Neuronal stem cell (in vitro differentiated cells): ENCODE measurements around the gene MASP1.

Experiments
- DNase-seq: peaks from one replicate; pipeline ENCODE4 v3.0.0-alpha.2; 2013; ENCODE audit warnings: low spot score
- H2AFZ ChIP-seq: one replicate; pipeline ENCODE4 v1.6.1; 2013; ENCODE audit warnings: mild to moderate bottlenecking, low read length, inconsistent platforms
- H2AK5ac ChIP-seq: 2 replicates; pipeline ENCODE4 v1.6.1; 2013; ENCODE audit warnings: low read depth, mild to moderate bottlenecking, inconsistent platforms, low read length, moderate library complexity, mixed read lengths
- H2BK120ac ChIP-seq: 2 replicates; pipeline ENCODE4 v1.6.1; 2013; ENCODE audit warnings: low read depth, mild to moderate bottlenecking, inconsistent platforms, low read length, moderate library complexity, mixed read lengths
- H2BK12ac ChIP-seq: one replicate; pipeline ENCODE4 v1.6.1; 2013; ENCODE audit warnings: low read length, inconsistent platforms
- H2BK15ac ChIP-seq: 2 replicates; pipeline ENCODE4 v1.6.1; 2013; ENCODE audit warnings: mild to moderate bottlenecking, low read length, inconsistent platforms, mixed read lengths
- H2BK5ac ChIP-seq: one replicate; pipeline ENCODE4 v1.6.1; 2013; ENCODE audit warnings: inconsistent platforms, mild to moderate bottlenecking, low read length, moderate library complexity
- H3K14ac ChIP-seq: one replicate; pipeline ENCODE4 v1.6.1; 2013; ENCODE audit warnings: low read length, inconsistent platforms
- H3K18ac ChIP-seq: 2 replicates; pipeline ENCODE4 v1.6.1; 2013; ENCODE audit warnings: low read length, inconsistent platforms
- H3K23ac ChIP-seq: 2 replicates; pipeline ENCODE4 v1.6.1; 2013; ENCODE audit warnings: low read depth, mild to moderate bottlenecking, mixed read lengths, low read length, inconsistent platforms; ENCODE audit not compliant: poor library complexity
- H3K27ac ChIP-seq: replicated peaks from 3 replicates; pipeline ENCODE4 v1.5.1; 2013; ENCODE audit warnings: low read length, inconsistent platforms
- H3K27me3 ChIP-seq, 3 experiments: 2 replicates each; pipeline ENCODE4 v1.6.1; 2013; ENCODE audit warnings: low read length in 3 of 3, mild to moderate bottlenecking in 2 of 3, inconsistent platforms in 1 of 3, low read depth in 1 of 3, mixed read lengths in 1 of 3, moderate library complexity in 1 of 3; ENCODE audit not compliant: control insufficient read depth in 3 of 3, insufficient read depth in 3 of 3
- H3K36me3 ChIP-seq, 2 donors: replicated peaks in 1 of 2; 2 replicates each; pipeline ENCODE4 v1.6.1; 2013; ENCODE audit warnings: low read length in 2 of 2; ENCODE audit not compliant: control insufficient read depth in 2 of 2, insufficient read depth in 2 of 2
- H3K4ac ChIP-seq: 2 replicates; pipeline ENCODE4 v1.6.1; 2013; ENCODE audit warnings: inconsistent platforms, mild to moderate bottlenecking, low read length, moderate library complexity
- H3K4me1 ChIP-seq, 2 donors: 1 replicate in 1 of 2; 2 replicates in 1 of 2; pipeline ENCODE4 v1.6.1; 2013; ENCODE audit warnings: low read length in 2 of 2, low read depth in 1 of 2; ENCODE audit not compliant: control insufficient read depth in 2 of 2, insufficient read depth in 1 of 2
- H3K4me2 ChIP-seq: one replicate; pipeline ENCODE4 v1.6.1; 2013; ENCODE audit warnings: mild to moderate bottlenecking, low read length, inconsistent platforms; ENCODE audit not compliant: insufficient read depth, poor library complexity, severe bottlenecking
- H3K4me3 ChIP-seq, 2 donors: 2 replicates each; pipeline ENCODE4 v1.5.1; 2013; ENCODE audit warnings: low read length in 2 of 2, mild to moderate bottlenecking in 2 of 2, inconsistent platforms in 1 of 2, moderate library complexity in 1 of 2
- H3K79me1 ChIP-seq: one replicate; pipeline ENCODE4 v1.6.1; 2013; ENCODE audit warnings: low read depth, mild to moderate bottlenecking, inconsistent platforms, low read length, moderate library complexity
- H3K9ac ChIP-seq: one replicate; pipeline ENCODE4 v1.6.1; 2013; ENCODE audit warnings: mild to moderate bottlenecking, low read depth, low read length, inconsistent platforms; ENCODE audit not compliant: poor library complexity
- H3K9me3 ChIP-seq, 2 donors: replicated peaks in 1 of 2; 2 replicates each; pipeline versions ENCODE3 to v1.6.1; 2013; ENCODE audit warnings: low read length in 2 of 2, mild to moderate bottlenecking in 2 of 2, inconsistent platforms in 1 of 2, low read depth in 1 of 2, mixed read lengths in 1 of 2, moderate library complexity in 1 of 2; ENCODE audit not compliant: control insufficient read depth in 2 of 2, insufficient read depth in 1 of 2
- H4K8ac ChIP-seq: one replicate; pipeline ENCODE4 v1.6.1; 2013; ENCODE audit warnings: low read depth, mild to moderate bottlenecking, inconsistent platforms, low read length, moderate library complexity
- H4K91ac ChIP-seq: one replicate; pipeline ENCODE4 v1.6.1; 2013; ENCODE audit warnings: low read length, low read depth, mild to moderate bottlenecking, inconsistent platforms; ENCODE audit not compliant: poor library complexity
- WGBS, 2 donors: extraction: QIAGEN DNeasy Blood & Tissue Kit; methylation state at CpG; one replicate each; pipeline ENCODE4 v1.1.7; 2013; ENCODE audit warnings: missing lambda C conversion rate in 2 of 2, mixed read lengths in 1 of 2; ENCODE audit not compliant: insufficient read length in 2 of 2, insufficient replicate concordance in 1 of 2; ENCODE audit errors: extremely low coverage in 2 of 2; 5-methylcytosine and 5-hydroxymethylcytosine counted together

The MASP1 gene

GRCh38 chr3:187266691-187267090 lies 24.8 kb downstream of the MASP1 start:
- H2BK5ac ChIP-seq, result no peak overlapping the region
- no CpG with 5 or more reads among the region's 1 CpG for WGBS, 2 donors
- peaks cover 0 to 3% of the 10 kb centered on the region in 2 donors for H3K9me3 ChIP-seq
- no peak overlapping the region for H4K8ac ChIP-seq
- H3K27me3 ChIP-seq, result no peaks in the 10 kb centered on the region
- H3K27ac ChIP-seq, result no peak overlapping the region
- DNase-seq, result no peak
- no peak overlapping the region for H2BK15ac ChIP-seq
- no peaks in the 10 kb centered on the region for H3K36me3 ChIP-seq
- no peaks in the 10 kb centered on the region for H3K79me1 ChIP-seq
- H2AFZ ChIP-seq, result no peak overlapping the region
- no peak overlapping the region for H2AK5ac ChIP-seq
- no peak overlapping the region for H3K14ac ChIP-seq
- H3K23ac ChIP-seq, result no peak overlapping the region
- H3K4me2 ChIP-seq, result no peak overlapping the region
- no peak overlapping the region for H3K9ac ChIP-seq
- H3K4me3 ChIP-seq, result no peak overlapping the region
- H4K91ac ChIP-seq, result no peak overlapping the region
- no peak overlapping the region for H2BK120ac ChIP-seq
- no peak overlapping the region for H3K4ac ChIP-seq
- H3K4me1 ChIP-seq, result peaks cover 0 to 3% of the 10 kb centered on the region in 2 donors
- no peak overlapping the region for H2BK12ac ChIP-seq
- no peak overlapping the region for H3K18ac ChIP-seq

- Histone ChIP-seq H3K23ac (no peak overlapping the region), H3K4ac (no peak overlapping the region), H3K4me2 (no peak overlapping the region), H4K8ac (no peak overlapping the region), H3K18ac (no peak overlapping the region), H2AK5ac (no peak overlapping the region), H3K4me1 (peaks cover 0 to 3% of the 10 kb centered on the region in 2 donors), H4K91ac (no peak overlapping the region), H2BK5ac (no peak overlapping the region), H2BK15ac (no peak overlapping the region), H2BK12ac (no peak overlapping the region), H2AFZ (no peak overlapping the region), H3K9ac (no peak overlapping the region), H3K36me3 (no peaks in the 10 kb centered on the region), H3K27ac (no peak overlapping the region), H3K14ac (no peak overlapping the region), H3K9me3 (peaks cover 0 to 3% of the 10 kb centered on the region in 2 donors), H3K27me3 (no peaks in the 10 kb centered on the region), H2BK120ac (no peak overlapping the region), H3K4me3 (no peak overlapping the region), H3K79me1 (no peaks in the 10 kb centered on the region)
- WGBS, 2 donors, result no CpG with 5 or more reads among the region's 2 CpGs
- no peak for DNase-seq
Measured at GRCh38 chr3:187265461-187265955, 26.0 kb downstream of the MASP1 start.

GRCh38 chr3:187264911-187265310 lies 26.6 kb downstream of the MASP1 start:
- Histone ChIP-seq H3K4me2 (no peak overlapping the region), H2BK5ac (no peak overlapping the region), H3K9me3 (peaks cover 0 to 3% of the 10 kb centered on the region in 2 donors), H2BK12ac (no peak overlapping the region), H3K23ac (no peak overlapping the region), H2BK15ac (no peak overlapping the region), H3K4me3 (no peak overlapping the region), H3K36me3 (no peaks in the 10 kb centered on the region), H3K79me1 (no peaks in the 10 kb centered on the region), H3K27ac (no peak overlapping the region), H2AK5ac (no peak overlapping the region), H4K91ac (no peak overlapping the region), H3K9ac (no peak overlapping the region), H2BK120ac (no peak overlapping the region), H3K4me1 (peaks cover 0 to 3% of the 10 kb centered on the region in 2 donors), H3K14ac (no peak overlapping the region), H3K27me3 (no peaks in the 10 kb centered on the region), H3K4ac (no peak overlapping the region), H2AFZ (no peak overlapping the region), H4K8ac (no peak overlapping the region), H3K18ac (no peak overlapping the region)
- DNase-seq, result no peak
- no CpG with 5 or more reads among the region's 3 CpGs for WGBS, 2 donors

GRCh38 chr3:187264021-187264420 lies 27.5 kb downstream of the MASP1 start:
- no CpG with 5 or more reads among the region's 4 CpGs for WGBS, 2 donors
- peaks cover 0 to 3% of the 10 kb centered on the region in 2 donors for H3K4me1 ChIP-seq

More at GRCh38 chr3:187264021-187264420, 27.5 kb downstream of the MASP1 start:
- no peak for DNase-seq
- Histone ChIP-seq H2BK120ac (no peak overlapping the region), H2BK5ac (no peak overlapping the region), H4K91ac (no peak overlapping the region), H3K14ac (no peak overlapping the region), H3K9ac (no peak overlapping the region), H3K4me3 (no peak overlapping the region), H3K27ac (no peak overlapping the region), H4K8ac (no peak overlapping the region), H3K18ac (no peak overlapping the region), H3K27me3 (no peaks in the 10 kb centered on the region), H3K4me2 (no peak overlapping the region), H3K9me3 (no peaks in the 10 kb centered on the region), H2AFZ (no peak overlapping the region), H3K36me3 (no peaks in the 10 kb centered on the region), H3K79me1 (no peaks in the 10 kb centered on the region), H2AK5ac (no peak overlapping the region), H3K23ac (no peak overlapping the region), H2BK15ac (no peak overlapping the region), H2BK12ac (no peak overlapping the region), H3K4ac (no peak overlapping the region)
